Activated naive CD4-positive, alpha-beta T cell treated with anti-CD3 and anti-CD28 coated beads, Interleukin-2, amount 10 ng/mL, durations not matched to agents 7 days and 5 days (primary cell): Measurements from ENCODE around the gene LNPK.
"Not testable (repeated sequence)": the region's sequence is repeated elsewhere in the genome, so short reads cannot be mapped to it uniquely, and the experiment has no call there.

Experiments
- CTCF ChIA-PET: fragments of 350-600 bp; sonication (Branson Sonifier 250); formaldehyde crosslinking; loops from one replicate; lab custom pipeline; 2021; ENCODE audit warnings: antibody characterized with exemption; lab: Charles Lee
- DNase-seq: peaks from one replicate; pipeline ENCODE4 v3.0.0-alpha.2; 2020
- H3K27ac Mint-ChIP-seq: one replicate; pipeline ENCODE4 v1.8.0; 2021; ENCODE audit warnings: mild to moderate bottlenecking, moderate library complexity, mixed read lengths
- H3K27me3 Mint-ChIP-seq: one replicate; pipeline ENCODE4 v1.8.0; 2021; ENCODE audit warnings: mild to moderate bottlenecking, mixed read lengths
- H3K36me3 Mint-ChIP-seq: one replicate; pipeline ENCODE4 v1.8.0; 2021; ENCODE audit warnings: mixed read lengths
- H3K4me1 Mint-ChIP-seq: one replicate; pipeline ENCODE4 v1.8.0; 2021; ENCODE audit warnings: mixed read lengths
- H3K4me3 Mint-ChIP-seq: one replicate; pipeline ENCODE4 v1.8.0; 2021; ENCODE audit warnings: mild to moderate bottlenecking, moderate library complexity, mixed read lengths
- H3K9me3 Mint-ChIP-seq: one replicate; pipeline ENCODE4 v1.8.0; 2021; ENCODE audit warnings: mixed read lengths

Gene LNPK

DNA sequence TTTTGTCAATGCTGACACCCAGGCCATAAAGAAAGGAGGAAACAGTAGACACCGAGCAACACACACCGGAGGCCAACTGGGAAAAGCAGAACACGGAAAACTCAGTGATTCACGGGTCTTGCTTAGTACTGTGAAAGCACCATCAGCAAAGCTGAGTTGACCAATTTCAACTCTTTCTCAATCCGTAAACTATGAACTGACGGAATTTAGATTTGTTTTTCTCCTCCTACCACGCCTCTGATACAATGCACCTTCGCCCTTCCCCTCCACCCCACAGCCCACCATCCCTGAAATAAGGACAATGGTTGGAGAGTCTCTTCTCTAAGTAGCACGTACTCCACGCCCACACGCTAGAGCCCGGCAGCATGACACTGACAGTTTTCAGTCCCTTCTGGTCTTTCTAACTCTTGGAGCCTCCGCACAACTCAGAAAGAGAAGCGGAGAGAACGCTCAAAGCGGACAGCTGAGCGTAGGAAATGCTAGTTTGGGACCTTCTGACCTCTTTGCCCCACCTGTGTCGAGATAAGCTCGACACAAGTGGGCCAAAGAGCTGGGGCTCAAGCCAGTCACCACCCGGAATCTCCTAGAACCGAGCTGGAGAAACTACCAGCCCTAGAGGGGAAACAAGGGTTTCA is 669 bp downstream of the LNPK start:
- H3K4me3 Mint-ChIP-seq: peak overlapping the region; percentile 89
- no peaks in the 10 kb centered on the region for H3K9me3 Mint-ChIP-seq
- DNase-seq: peak; percentile 58
- peaks cover 15% of the 10 kb centered on the region for H3K27me3 Mint-ChIP-seq
- H3K4me1 Mint-ChIP-seq: peaks cover 25% of the 10 kb centered on the region
- H3K36me3 Mint-ChIP-seq: peaks cover 1% of the 10 kb centered on the region
- H3K27ac Mint-ChIP-seq: peak overlapping the region; percentile 91
- CTCF ChIA-PET: interaction anchor here (1.1 kb wide), 1 partner anchor 84 kb away, joined by 4 read pairs; no protein-coding TSS in a partner anchor

DNA sequence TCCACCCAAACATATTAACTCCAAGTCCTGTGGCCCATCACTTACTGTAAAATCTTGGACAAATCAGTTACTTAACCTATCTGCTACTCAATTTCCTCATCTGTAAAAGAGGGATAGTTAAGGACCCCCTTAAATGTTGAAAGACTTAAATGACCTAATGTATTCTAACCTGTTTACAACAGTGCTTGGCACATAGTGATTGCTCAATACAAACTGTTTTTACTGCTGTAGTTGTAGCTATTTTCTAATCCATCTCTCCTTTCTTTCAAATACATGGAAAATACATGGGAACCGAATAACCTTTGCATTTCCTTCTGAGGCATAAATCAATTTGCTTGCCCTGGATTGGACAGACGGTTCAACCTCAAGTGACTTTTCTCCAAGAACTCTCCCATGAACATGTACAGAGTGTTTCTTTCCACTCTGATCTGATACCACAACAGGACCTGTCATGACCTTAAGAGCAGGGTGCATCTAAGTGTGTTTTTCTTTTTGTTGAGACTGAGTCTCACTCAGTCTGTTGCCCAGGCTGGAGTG is 2.7 kb downstream of the LNPK start:
- Mint-ChIP-seq H3K27ac (no peak overlapping the region), H3K36me3 (peaks cover 1% of the 10 kb centered on the region), H3K9me3 (no peaks in the 10 kb centered on the region), H3K4me1 (peaks cover 25% of the 10 kb centered on the region), H3K27me3 (peaks cover 8% of the 10 kb centered on the region), H3K4me3 (no peak overlapping the region)
- CTCF ChIA-PET: no interaction called here
- no peak for DNase-seq

DNA sequence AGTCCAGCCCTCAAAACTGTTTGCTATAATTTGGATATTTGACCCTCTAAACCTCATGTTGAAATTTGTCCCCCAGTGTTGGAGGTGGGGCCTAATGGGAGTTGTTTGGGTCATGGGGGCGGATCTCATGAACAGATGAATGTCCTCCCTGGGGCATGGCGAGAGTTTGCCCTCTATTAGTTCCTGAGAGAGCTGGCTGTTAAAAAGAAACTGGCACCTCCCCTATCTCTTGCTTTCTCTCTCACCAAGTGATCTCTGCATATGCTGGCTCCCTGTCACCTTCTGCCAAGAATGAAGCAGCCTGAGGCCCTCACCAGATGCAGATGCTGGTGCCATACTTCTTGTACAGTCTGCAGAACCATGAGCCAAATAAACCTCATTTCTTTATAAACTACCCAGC is 12.0 kb downstream of the LNPK start:
- CTCF ChIA-PET: no interaction called here
- Mint-ChIP-seq H3K27ac (peak overlapping the region; percentile 11), H3K27me3 (no peaks in the 10 kb centered on the region), H3K4me3 (no peak overlapping the region), H3K36me3 (peaks cover 30% of the 10 kb centered on the region), H3K9me3 (no peaks in the 10 kb centered on the region), H3K4me1 (no peaks in the 10 kb centered on the region)
- DNase-seq: no peak

DNA sequence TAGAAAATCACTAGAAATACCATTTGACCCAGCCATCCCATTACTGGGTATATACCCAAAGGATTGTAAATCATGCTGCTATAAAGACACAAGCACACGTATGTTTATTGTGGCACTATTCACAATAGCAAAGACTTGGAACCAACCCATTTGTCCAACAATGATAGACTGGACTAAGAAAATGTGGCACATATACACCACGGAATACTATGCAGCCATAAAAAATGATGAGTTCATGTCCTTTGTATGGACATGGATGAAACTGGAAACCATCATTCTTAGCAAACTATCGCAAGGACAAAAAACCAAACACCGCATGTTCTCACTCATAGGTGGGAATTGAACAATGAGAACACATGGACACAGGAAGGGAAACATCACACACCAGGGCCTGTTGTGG is 14.9 kb downstream of the LNPK start:
- H3K4me3 Mint-ChIP-seq, H3K27me3 Mint-ChIP-seq, H3K9me3 Mint-ChIP-seq, H3K4me1 Mint-ChIP-seq, CTCF ChIA-PET, H3K27ac Mint-ChIP-seq, DNase-seq: not testable (repeated sequence)
- peaks cover 44% of the 10 kb centered on the region for H3K36me3 Mint-ChIP-seq

DNA sequence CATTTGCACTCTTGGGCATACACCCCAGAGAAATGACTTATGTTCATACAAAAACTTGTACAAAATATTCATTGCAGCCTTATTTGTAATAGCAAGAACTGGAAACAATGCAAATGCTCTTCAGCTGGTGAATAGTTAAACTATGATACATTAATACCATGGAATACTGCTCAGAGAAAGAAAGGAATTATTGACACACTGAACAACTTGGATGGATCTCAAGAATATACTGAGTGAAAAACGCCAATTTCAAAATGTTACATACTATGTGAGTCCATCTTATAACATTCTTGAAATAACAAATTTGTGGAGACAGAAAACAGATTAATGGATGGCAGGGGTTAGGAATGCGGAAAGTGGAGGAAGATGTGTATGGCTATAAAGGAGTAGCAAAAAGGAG is 17.2 kb downstream of the LNPK start:
- no peak overlapping the region for H3K4me3 Mint-ChIP-seq
- no peaks in the 10 kb centered on the region for H3K9me3 Mint-ChIP-seq
- peaks cover 40% of the 10 kb centered on the region for H3K36me3 Mint-ChIP-seq
- H3K27ac Mint-ChIP-seq: no peak overlapping the region
- DNase-seq: no peak
- no peaks in the 10 kb centered on the region for H3K4me1 Mint-ChIP-seq
- CTCF ChIA-PET: no interaction called here
- H3K27me3 Mint-ChIP-seq: no peaks in the 10 kb centered on the region

DNA sequence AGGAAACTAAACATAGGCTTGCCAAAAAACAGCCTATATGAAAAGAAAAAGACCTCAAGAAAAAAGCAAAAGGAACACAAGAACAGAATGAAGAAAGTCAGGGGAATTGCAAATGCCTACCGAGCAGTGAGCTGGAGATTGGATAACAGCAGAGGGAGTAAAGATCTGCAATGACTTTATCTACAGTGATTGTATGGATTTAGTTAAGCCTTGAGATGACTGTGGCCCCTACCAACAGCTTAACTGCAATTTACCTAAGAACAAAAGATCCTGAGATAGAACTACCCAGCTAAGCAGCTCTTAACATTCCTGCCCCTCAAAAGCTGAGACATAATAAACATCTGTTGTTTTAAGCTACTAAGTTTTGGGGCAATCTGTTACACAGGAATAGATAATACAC is 20.5 kb downstream of the LNPK start:
- Mint-ChIP-seq H3K4me3 (no peak overlapping the region), H3K27me3 (no peaks in the 10 kb centered on the region), H3K27ac (no peak overlapping the region), H3K36me3 (peaks cover 39% of the 10 kb centered on the region), H3K4me1 (no peaks in the 10 kb centered on the region), H3K9me3 (no peaks in the 10 kb centered on the region)
- CTCF ChIA-PET: no interaction called here
- no peak for DNase-seq

DNA sequence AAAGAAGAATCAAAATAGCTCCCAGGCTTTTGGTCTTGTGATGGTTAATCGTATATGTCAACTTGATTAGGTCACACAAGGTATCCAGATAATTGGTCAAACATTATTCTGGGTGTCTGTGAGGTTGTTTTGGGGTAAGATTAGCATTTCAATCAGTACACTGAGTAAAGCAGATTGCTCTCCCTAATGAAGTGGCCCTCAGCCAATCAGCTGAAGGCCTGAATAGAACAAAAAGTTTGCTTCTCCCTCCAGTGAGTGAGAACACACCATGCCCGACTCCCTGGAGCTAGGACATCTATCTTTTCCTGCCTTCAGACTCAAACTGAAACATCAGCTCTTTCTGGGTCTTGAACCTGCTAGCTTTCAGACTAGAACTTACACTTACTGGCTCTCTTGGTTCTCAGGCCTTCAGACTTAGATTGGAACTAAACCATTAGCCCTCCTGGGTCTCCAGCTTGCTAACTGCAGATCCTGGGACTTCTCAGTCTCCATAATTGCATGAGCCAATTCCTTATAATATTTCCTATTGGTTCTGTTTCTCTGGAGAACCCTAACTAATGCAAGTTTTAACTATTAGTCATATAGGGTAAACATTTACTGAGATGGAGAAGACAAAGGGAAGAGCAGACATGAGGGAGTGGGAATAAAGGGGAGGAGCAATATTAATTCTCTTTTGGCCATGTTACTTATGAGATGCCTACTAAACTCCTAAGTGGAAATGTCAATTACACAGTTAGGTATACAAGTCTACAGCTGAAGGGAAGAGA is 25.5 kb downstream of the LNPK start:
- Mint-ChIP-seq H3K27ac (no peak overlapping the region), H3K9me3 (no peaks in the 10 kb centered on the region), H3K4me3 (no peak overlapping the region), H3K27me3 (no peaks in the 10 kb centered on the region), H3K4me1 (no peaks in the 10 kb centered on the region), H3K36me3 (peaks cover 39% of the 10 kb centered on the region)
- CTCF ChIA-PET: no interaction called here
- DNase-seq: no peak

DNA sequence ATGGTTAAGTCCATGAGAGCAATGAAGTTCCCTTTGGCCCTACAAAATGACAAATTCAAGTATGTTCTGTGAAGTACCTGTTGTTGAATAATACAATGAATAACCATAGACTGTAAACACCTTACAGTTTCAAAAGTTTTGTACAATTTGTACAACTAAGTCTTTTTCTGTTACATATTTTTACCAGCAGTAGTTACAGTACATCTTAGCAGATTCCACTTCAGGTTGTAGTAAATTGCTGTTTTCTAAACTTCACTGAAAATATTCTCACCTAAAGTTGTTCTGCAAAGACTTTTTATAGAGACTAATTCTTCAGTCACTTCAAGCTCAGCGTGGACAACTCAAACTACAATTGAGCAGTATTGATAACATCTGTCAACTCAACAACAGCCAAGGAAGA is 28.7 kb downstream of the LNPK start:
- H3K27ac Mint-ChIP-seq: no peak overlapping the region
- H3K36me3 Mint-ChIP-seq: peaks cover 36% of the 10 kb centered on the region
- H3K4me3 Mint-ChIP-seq: no peak overlapping the region
- CTCF ChIA-PET: no interaction called here
- no peak for DNase-seq
- no peaks in the 10 kb centered on the region for H3K9me3 Mint-ChIP-seq
- H3K27me3 Mint-ChIP-seq: no peaks in the 10 kb centered on the region
- H3K4me1 Mint-ChIP-seq: no peaks in the 10 kb centered on the region

DNA sequence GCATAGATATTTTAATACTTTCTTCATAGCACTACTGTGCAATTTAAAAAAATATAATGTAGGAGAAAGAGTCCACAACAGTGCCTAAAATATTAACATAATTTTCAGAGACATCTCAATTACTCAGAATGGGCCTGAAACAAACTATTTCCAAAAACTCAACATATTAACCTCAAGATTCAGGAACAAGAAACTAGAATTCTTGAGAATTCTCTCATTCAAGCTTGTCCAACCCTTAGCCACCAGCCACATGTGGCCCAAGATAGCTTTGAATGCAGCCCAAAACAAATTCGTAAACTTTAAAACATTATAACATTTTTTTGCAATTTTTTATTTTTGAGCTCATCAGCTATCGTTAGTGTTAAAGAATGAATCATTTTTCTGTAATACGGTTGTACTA is 35.2 kb downstream of the LNPK start:
- peaks cover 2% of the 10 kb centered on the region for H3K9me3 Mint-ChIP-seq
- H3K36me3 Mint-ChIP-seq: peaks cover 22% of the 10 kb centered on the region
- DNase-seq: no peak
- no peaks in the 10 kb centered on the region for H3K4me1 Mint-ChIP-seq
- no peak overlapping the region for H3K27ac Mint-ChIP-seq
- no peaks in the 10 kb centered on the region for H3K27me3 Mint-ChIP-seq
- H3K4me3 Mint-ChIP-seq: no peak overlapping the region
- CTCF ChIA-PET: no interaction called here

DNA sequence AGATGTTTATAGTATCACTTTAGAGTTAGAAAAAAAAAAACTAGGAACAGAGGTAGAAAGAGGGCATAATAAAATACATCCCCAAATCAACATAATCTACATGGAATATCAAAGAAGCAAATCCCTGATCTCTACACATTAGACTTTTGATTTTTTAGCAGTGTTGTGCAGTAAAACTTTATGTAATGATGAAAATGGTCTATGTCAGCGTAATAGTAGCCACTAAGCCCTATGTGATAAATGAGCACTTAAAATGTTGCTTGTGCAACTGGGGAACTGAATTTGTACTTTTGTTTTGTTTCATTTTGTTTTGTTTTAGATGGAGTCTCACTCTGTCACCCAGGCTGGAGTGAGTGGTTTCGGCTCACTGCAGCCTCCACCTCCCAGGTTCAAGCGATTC is 36.3 kb downstream of the LNPK start:
- peaks cover 2% of the 10 kb centered on the region for H3K9me3 Mint-ChIP-seq
- no peaks in the 10 kb centered on the region for H3K27me3 Mint-ChIP-seq
- peaks cover 33% of the 10 kb centered on the region for H3K36me3 Mint-ChIP-seq
- DNase-seq: no peak
- no peak overlapping the region for H3K4me3 Mint-ChIP-seq
- CTCF ChIA-PET: no interaction called here
- H3K4me1 Mint-ChIP-seq: no peaks in the 10 kb centered on the region
- H3K27ac Mint-ChIP-seq: no peak overlapping the region

DNA sequence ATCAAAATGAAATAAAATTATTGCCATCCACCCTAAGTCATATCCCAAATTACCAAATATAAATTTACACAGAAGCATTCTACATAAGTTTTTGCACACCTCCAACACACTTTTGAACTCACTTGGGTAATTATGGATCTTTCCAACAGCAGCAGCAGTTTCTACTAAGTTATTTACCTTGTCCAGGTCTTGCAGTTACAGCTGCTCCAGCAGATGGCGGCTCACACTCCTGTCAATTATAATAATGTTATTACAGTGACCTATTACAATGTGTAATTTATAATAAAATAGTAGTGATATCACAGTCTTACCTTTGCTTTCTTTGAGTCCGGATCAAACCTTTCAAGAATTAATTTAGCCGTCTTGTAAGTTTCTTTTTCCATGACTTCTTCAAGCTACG is 37.9 kb downstream of the LNPK start:
- Mint-ChIP-seq H3K9me3 (peaks cover 2% of the 10 kb centered on the region), H3K4me1 (no peaks in the 10 kb centered on the region), H3K27me3 (no peaks in the 10 kb centered on the region), H3K4me3 (no peak overlapping the region), H3K36me3 (peaks cover 38% of the 10 kb centered on the region), H3K27ac (no peak overlapping the region)
- no peak for DNase-seq
- CTCF ChIA-PET: no interaction called here

DNA sequence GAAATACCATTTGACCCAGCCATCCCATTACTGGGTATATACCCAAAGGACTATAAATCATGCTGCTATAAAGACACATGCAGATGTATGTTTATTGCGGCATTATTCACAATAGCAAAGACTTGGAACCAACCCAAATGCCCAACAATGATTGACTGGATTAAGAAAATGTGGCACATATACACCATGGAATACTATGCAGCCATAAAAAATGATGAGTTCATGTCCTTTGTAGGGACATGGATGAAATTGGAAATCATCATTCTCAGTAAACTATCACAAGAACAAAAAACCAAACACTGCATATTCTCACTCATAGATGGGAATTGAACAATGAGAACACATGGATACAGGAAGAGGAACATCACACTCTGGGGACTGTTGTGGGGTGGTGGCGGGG is 38.9 kb downstream of the LNPK start:
- DNase-seq, H3K9me3 Mint-ChIP-seq, CTCF ChIA-PET, H3K27me3 Mint-ChIP-seq, H3K27ac Mint-ChIP-seq, H3K4me1 Mint-ChIP-seq, H3K4me3 Mint-ChIP-seq: not testable (repeated sequence)
- H3K36me3 Mint-ChIP-seq: peaks cover 46% of the 10 kb centered on the region

DNA sequence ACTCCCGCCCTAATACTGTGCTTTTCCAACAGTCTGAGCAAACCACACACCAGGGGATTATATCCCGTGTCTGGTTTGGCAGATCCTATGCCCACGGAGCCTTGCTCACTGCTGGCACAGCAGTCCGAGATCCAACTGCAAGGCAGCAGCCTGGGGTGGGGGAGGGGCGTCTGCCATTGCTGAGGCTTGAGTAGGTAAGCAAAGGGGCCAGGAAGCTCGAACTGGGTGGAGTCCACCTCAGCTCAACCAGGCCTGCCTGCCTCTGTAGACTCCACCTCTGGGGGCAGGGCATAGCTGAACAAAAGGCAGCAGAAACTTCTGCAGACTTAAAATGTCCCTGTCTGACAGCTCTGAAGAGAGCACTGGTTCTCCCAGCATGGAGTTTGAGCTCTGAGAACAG is 44.2 kb downstream of the LNPK start:
- Mint-ChIP-seq H3K36me3 (peaks cover 59% of the 10 kb centered on the region), H3K4me1 (no peaks in the 10 kb centered on the region), H3K27me3 (no peaks in the 10 kb centered on the region), H3K4me3 (no peak overlapping the region), H3K9me3 (peaks cover 2% of the 10 kb centered on the region), H3K27ac (no peak overlapping the region)
- CTCF ChIA-PET: interaction anchor here (0.9 kb wide), 1 partner anchor 10 kb away, joined by 3 read pairs; no protein-coding TSS in a partner anchor
- no peak for DNase-seq

DNA sequence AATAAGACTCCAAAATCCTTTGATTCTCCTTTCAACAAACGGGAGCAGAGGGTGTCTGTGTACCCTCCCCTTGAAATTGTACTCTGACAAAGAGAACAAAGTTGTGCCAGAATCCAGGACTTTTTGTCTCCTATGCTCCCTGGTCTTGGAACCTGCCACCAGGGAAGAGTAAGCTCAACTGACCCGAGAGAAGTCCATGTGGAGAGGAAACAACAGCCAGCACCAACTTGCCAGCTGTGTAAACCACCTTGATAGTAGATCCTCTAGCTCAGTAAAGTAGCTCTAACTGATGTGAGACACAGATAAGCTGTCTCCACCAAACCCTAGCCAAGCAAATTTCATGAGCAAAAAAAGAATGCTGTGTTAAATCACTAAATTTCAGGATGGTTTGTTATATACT is 46.9 kb downstream of the LNPK start:
- Mint-ChIP-seq H3K9me3 (no peaks in the 10 kb centered on the region), H3K27ac (no peak overlapping the region), H3K36me3 (peaks cover 45% of the 10 kb centered on the region), H3K27me3 (no peaks in the 10 kb centered on the region), H3K4me1 (no peaks in the 10 kb centered on the region), H3K4me3 (no peak overlapping the region)
- CTCF ChIA-PET: no interaction called here
- no peak for DNase-seq

DNA sequence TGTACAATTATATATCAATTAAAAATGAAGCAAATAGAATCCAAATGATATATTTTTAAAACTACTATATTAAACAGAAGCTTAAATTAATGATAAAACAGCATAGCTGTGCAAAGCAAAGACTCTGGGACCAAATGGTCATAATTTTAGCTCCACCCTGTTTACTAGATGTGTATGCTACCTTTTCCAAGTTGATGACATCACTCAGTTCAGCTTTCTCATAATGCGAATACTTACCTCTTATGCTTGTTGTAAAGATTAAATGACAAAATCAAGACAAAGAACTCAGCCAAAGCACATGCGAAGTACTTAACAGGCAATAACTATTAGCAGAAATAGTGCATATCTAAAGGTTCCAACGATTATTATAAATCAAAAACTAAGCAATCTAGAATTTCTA is 51.6 kb downstream of the LNPK start:
- Mint-ChIP-seq H3K27ac (no peak overlapping the region), H3K4me1 (no peaks in the 10 kb centered on the region), H3K9me3 (no peaks in the 10 kb centered on the region), H3K36me3 (peaks cover 18% of the 10 kb centered on the region), H3K4me3 (no peak overlapping the region), H3K27me3 (no peaks in the 10 kb centered on the region)
- CTCF ChIA-PET: no interaction called here
- DNase-seq: no peak
